Activated CD4-positive, alpha-beta T cell treated with anti-CD3 and anti-CD28 coated beads, Interleukin-2, amount 50 U/mL, for 16 hours (primary cell): Measurements from ENCODE around the gene CELF2.
A peak's percentile ranks its signal among the peaks of the same experiment; 100 is the strongest.

ENCODE experiments used
- DNase-seq: peaks from one replicate; pipeline ENCODE4 v3.0.0-alpha.2; 2020

The CELF2 gene

DNA sequence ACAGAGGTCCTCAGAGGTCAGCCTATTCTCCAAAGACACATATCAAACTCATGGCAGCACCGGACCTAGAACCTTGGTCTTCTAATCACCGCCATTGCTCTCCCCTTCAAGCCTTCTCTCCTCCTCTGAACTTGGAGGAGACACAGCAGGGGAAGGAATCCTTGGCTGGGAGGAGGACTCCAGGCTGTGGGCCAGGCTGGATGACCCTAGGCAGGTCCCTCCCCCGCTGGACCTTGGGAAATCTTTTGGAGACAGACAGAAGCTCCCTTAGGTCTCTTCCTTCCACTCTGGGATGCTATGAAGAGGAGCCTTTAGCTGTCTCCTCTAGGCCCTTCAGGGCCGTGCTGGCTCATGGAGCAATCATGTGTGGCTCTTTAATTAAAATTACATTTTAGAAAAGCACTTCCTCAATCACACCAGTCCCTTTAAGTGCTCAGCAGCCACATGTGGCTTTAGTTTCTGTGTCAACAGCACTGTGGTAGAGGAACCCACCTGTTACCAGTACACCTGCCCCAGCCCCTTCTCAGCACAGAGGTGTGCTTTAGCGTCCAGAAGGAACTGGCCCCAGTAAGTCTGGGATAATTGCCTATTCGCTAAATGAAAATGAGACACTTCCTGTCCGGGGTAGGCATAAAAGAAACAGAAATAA lies 238.2 kb downstream of the CELF2 start:
- no peak for DNase-seq

DNA sequence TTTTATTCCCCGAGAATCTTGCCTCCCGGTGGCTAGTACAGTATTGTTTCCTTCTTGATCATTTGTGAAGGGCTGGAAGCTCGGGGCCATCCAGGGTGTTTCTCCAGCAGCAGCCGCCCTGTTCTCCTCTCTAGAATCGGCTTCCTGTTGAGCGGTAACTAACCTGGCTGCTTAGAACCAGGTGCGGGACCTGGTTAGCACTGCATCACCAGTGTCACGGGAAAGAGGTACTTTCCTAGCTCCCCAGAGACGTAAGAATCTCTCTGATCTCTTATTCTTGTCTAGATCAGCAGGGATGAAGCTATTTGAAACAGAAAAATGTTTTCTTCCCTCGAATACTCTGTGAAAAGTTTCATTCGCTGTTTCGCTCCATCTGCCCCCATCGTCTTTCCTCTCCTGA lies 239.2 kb downstream of the CELF2 start:
- no peak for DNase-seq

DNA sequence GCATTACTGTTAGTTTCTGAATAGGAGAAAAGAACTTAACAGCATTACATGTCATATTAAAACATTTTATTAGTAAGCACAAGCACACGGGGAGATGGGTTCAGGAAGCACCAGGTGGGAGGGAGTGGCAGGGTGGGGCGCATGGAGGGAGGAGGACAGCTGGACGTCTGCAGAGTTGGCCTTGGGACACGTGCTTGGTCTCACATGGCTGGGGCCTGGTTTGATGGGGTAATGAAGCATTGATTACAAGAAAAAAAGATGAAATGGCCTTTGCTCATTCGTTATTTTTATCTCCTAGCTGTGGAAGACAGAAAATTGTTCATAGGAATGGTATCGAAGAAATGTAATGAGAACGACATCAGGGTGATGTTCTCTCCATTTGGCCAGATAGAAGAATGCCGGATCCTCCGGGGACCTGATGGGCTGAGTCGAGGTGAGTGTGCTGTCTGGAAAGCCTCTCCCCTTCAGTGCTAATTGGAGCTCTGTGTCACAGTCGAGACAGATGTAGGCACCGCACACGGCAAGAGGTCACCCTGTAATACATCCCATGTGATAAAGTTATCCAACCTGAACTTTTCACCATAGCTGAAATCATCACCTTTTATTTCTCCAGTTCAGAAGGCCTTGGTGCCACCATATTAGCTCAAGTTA lies 239.9 kb downstream of the CELF2 start:
- no peak for DNase-seq

DNA sequence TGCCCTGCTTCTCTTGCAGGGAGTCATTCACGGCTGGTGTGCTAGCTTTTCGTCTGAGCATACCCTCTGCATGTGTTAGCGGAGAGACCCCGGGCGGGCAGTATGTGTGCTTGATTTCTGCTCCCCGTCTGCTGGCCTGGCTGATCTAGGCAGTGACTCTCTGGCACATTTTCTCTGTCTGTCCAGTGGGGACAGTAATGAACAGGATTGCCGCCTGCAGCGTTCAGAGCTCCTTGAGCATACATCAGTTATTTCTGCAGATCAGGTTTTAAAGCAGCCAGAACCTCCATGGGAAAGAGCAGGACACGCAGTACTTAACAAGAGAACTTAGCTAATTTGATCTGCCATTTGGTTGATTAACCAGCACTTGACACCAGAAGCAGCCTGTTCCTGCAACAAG lies 242.5 kb downstream of the CELF2 start:
- no peak for DNase-seq

DNA sequence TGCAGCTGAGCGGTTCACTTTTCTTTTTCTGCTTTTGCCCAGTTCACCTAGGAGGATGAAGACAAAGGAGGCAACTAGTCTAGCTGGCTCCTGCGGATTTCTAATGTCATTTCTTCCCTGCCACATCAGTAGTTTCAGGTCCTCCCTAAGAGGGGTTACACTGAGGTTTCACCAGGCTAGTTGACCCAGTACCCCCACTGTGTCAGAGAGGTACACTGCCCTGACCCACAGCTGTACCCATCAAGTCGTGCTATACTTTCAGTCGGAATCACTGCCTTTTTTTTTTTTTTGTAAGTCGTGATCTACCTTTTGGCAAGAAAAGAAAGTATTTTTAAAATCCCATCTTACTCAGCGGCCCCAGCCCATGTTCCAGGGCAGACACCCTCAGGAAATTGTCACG lies 243.5 kb downstream of the CELF2 start:
- no peak for DNase-seq

DNA sequence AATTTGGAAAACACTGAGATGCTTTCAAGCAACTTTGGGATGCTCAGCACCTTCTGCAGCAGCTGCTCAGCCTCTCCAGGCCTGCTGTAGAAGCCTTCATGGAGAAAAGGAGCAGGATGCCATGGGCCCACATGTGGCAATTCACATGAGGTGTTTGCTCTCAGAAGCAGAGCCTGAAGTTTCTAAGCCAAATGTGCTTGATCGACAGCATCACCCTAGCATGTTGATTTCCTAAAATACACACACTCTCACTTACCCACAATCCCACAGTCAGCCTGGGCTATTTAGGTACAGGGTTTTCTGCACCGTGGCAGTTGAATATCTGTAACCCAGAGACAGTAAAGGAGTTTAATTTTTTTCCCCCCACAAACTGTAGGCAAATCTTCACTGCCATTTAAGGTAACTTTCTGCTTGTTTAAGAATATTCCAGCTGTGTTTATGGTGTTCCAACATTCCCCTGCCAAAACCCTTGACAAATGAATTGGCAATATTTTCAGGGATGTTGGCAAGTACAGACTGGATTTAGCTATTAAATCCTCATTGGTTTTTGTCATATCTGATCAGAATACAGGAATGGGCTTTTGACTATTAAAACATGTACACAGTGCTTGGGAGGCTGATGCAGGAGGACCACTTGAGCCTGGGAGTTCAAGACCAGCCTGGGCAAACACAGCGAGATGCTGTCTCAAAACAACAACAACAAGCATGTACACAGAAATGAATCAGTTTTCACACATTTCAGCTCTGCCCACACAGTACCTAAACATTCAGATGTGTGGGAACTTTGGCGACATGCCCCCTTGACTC lies 244.2 kb downstream of the CELF2 start:
- DNase-seq: no peak

DNA sequence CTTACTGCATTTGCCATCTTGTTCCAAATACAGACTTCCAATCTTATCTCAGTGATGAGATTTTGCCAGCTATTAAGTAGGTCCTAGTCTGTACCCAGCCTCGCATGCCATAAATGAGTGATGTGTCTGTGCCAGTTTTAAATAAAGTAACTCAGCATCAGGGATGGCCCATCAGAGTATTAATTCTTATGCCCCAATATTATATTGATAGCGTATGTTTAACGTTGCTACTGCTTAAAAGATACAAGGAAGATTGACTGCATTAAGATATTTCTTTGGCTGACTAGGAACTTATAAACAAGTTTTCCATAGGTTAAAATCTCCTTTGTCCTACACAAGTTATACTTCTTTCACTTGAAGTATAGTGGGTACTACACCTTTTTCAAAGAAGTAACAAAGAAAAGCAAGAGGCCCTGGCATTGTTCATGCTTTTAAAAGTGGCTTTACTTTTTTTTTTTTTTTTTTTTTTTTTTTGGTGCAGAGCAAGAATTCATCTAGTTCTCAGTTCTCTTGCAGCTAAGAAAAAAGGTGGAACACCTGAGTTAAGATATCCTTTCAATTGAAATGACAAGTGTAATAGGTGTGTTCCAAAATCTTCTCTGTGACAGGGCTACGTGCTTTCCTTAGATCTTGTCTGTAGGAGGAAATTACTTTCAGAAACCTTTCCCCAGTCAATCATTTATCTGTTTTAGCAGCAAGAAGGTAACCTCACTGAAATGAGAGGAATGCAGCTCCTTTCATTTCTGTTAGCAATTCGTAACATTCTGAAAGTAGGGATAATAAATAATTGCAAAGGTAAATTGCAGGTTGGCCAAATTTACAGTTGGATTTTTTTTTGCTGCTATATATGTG lies 245.0 kb downstream of the CELF2 start:
- no peak for DNase-seq

DNA sequence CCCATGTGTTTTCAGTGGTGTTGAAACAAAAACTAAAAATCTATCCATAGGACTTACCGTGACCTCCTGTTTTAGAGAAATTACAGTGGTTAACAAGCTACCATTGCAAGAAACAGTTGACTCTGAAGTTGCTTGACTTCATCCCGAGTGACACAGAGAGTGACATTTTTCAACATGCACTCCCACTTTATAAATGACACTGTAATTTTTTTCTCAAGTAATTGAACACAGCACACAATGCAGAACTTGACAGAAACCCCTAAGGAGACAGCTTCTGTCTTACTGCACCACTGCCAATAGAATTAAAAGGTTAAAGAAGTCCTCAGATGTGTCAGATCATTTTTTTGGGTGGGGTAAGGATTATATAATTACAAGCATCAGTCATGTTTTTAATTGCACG lies 246.1 kb downstream of the CELF2 start:
- no peak for DNase-seq

DNA sequence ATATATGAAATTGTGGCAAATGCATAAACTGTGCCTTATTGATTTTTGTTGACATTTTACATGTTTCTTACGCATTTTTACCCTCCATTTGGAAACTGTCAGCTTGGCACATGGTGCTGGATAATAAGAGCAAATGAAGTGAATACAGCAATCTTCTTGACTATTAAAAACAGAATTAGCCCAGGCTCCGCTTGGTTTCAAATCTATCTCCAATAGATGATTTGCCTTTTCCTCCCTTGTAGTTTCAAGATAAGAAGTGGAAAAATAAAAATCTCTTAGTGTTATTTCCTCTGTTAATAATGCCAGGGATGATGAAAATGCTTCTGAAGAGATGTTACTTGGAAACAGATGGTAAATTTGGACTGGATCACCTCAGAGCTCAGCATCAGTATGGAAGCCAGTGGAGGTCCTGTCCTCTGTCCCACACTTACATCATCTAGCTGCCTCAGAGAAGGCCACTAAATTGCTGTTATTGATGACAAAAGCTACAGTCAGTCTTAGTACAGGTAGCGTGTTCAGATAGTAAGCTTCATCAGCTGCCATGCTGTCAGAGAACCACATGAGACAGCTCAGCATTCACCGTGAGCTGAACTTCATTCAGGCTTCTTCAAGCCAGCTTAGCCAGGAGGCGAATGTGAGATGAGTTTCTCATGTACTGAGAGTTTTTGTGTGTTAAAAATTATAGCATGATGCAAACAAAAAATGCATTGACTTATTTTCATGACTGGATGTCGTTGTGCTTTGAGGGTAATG lies 246.8 kb downstream of the CELF2 start:
- DNase-seq: no peak

DNA sequence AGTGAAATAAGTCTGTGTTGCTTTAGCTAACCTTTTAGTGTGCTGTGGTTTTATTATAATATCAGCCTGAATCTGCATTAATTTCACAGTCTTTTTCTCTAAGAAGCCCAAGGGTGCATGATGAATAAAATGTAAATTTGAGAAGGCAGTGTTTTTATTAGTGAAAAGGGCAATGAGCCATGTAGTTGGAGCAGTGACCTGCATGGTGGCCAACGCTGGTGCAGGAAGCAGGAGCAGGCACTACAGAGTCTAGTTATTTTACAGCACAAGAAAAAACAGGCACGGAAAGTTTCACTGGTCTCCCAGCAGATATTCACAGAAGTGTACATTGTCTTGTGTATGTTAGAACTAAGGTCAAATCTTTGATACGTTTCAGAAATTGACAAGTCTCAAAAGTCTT lies 247.8 kb downstream of the CELF2 start:
- no peak for DNase-seq

DNA sequence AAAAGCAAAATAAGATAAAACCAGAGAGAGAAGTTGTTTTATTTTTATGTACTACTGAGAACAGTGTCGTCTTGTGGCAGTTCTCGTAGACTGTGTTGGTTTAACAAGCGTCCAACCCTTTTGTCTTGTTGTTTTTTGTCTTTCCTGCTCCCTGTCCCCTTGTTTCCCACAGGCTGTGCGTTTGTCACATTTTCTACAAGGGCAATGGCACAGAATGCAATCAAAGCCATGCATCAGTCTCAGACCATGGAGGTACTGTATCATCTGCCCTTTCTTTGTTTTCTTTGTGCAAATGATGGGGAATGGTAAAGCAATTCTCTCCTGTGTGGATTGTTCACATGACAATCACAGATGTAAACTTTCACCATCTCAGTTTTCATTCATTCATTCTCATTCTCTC lies 248.8 kb downstream of the CELF2 start:
- DNase-seq: no peak

DNA sequence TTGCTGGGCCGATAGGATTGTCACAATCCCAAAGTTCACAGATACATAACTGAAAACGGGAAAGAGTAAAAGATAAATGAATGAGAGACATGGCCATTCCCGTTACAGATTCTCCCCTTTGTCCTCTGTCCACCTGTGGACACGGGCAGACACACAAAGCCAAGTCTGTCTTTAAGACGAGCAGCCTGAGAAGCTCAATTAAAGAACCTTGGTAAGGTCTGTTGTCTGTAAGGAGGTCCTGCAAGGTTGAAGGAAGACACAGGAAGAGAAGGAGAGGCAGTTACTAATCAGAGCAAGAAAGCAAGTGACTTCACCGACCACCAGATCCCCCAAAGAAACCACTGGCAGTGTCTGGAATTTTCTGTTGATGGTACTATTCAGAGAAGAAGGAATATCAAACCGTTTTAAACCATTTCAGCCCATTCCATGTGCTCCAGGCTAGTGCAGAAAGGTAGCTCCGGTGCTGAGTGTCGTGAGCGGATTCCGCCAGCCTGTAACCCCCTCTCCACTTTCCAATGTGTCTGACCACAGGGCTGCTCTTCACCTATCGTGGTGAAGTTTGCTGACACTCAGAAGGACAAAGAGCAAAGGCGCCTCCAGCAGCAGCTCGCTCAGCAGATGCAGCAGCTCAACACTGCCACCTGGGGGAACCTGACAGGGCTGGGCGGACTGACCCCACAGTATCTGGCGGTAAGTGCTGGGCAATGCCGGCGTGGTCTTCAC lies 252.6 kb downstream of the CELF2 start:
- DNase-seq: peak; percentile 71

DNA sequence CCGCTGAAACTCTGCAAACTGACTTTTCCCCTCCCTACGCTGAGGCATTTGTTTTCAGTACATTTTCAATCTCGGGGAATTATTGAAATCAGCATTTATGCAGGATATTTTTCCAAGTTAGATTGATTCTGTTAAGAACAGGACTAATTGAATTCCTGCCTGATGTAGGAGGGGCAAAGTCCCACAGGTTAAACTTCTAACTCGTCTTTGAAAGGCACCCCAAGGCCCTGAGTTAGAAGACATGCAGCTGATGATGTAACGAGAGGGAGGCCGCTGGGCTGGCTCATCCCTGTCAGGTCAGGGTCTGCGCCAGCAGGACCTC lies 253.1 kb downstream of the CELF2 start:
- DNase-seq: no peak

DNA sequence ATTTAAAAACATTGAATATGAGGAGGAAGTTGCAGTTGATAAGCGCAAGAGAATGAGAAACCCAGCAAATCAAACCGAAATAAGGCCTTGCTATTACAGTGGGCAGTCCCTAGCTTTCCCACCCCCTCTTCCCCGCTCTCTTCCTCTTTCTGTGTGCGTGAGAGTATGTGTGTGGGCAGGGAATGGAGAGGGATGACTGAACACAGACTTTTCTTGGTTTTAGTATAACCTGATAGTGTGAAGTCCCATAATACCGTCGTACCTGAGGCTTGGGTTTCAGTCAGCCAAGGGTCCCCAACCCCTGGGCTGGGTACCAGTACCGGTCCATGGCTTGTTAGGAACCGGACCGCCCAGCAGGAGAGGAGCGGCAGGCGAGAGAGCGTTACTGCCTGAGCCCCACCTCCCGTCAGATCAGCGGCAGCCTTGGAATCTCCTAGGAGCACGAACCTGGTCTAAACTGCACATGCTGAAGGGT lies 255.3 kb downstream of the CELF2 start:
- DNase-seq: peak; percentile 71

DNA sequence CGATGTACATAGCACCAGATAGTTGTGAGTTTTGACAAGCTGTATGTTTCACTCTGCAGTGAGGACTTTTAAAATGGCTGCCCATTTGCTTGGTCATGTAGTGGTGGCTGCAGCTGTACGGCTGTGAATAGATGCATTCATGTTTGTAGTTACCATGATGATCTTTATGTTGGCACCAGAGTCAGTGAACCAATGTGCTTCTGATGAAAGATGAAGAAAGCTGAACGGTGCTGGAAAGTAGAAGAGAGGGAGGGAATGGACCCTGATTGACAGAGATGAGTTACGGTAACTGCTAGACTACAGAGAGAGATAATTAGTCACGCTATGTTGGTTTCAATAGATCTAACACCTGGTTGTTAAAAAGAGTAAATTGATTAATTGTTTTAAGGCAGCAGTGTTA lies 256.8 kb downstream of the CELF2 start:
- no peak for DNase-seq

DNA sequence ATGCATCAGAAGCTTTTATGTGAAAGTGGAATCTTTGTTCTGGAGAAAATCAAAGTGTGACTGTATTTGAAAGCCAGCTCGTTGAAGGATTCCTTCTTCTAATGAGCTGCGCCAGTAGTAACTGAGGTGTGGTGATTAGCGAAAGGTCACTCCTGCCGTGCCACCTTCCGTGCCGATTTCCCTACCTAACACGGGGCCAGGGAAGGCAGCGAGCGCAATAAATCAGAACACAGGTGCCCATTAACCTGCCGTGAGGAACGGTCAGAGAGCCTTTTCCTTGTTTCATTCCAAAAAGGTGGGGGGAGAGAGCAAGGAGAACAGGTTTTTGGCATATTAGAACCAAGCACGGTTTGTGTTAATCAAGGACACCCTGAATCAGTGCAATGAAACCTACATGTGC lies 258.0 kb downstream of the CELF2 start:
- DNase-seq: no peak

DNA sequence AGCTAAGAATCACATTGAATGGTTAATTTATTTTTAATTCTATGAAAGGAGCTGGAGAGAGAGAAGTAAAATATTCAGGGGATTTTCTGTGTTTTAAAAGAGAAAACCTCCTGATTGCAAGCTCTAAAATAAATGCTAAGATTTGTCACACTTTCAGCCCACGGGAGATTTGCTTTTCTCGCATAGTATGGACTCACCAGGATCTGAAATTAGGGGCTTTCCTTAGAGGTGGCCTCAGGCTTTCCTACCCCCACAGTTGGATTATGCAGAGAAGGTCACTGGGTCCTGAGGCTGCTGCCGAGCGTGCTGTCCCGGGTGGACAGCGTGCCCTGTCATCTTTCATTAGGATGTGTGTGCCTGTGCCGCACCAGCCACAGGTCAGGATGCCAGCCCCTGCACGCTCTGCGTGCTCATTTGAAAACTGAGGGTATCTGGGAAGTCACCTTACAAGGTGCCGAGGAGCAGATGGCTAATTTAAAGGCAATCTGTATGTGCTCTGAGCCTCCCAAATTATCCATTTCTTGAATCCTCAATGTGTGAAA lies 258.8 kb downstream of the CELF2 start:
- DNase-seq: no peak

DNA sequence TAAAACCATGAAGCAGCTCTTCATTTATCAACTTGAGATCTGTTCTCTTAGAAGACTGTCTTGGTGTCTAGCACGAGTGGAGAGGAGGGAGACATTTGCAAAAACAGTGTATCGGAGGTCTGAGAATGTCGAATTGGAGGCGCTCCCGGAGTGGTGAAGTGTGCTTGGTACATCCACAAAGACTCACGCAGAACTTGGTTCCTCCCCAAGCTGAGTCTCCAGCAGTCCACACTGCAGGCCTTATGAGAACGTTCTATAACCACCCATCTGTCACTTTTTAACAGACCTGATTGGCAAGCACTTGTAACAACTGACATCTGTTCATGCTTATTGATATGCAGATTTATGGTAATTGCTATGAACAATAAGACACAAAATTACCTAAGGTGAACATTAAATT lies 261.6 kb downstream of the CELF2 start:
- DNase-seq: no peak

DNA sequence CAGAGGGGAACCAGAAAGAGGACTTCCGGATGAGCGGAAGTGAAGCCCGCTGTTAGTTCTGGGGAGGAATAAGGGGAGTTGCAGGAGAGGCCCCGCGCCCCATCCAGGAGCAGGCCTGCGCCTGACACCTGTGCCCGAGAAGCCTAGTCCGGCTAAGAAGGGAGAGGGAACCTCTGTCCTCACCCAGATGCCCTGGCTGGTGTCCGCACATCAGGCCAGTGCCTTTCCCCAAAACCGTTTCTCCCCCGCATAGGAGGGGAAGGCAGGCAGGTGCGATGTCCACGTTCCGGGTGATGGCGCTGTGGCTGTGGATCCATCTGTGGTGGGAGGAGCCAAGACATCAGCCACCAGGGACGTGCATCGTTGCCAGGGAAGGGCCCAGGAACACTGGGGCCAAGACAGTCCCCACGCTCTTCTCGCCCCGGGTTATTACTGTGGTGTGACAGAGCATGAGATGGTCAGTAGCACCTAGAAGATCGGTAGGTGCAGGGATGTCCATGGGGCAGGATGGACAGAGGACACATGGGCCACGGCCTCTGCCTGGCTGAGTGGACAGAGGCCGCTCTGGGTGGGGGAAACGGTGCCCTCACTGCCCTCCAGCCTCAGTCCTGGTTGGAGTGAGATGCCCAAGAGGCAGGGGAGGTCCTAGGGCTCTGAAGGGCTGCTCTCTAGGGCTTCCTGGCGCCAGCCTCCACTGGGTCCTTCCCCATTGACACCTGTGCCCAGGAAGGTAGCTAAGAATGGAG lies 262.7 kb downstream of the CELF2 start:
- DNase-seq: no peak

DNA sequence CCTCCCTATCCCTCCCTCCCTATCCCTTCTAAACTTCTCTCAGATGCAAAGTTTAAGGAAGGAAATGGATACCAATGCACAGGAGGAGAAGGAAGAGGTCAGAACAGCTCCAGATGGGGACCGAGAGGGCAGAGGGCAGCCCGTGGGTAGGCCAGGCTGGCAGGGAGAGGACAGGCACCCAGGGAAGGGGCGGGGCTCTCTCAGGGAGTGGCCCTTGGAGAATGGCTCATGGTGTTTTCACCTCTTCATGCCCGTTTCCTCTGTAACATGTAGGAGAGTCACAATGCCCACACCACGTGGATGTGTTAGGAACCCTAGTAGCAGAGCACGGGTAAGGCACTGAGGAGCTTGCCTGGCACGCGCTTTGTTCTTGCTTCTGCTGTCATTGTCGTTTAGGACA lies 264.5 kb downstream of the CELF2 start:
- DNase-seq: no peak

DNA sequence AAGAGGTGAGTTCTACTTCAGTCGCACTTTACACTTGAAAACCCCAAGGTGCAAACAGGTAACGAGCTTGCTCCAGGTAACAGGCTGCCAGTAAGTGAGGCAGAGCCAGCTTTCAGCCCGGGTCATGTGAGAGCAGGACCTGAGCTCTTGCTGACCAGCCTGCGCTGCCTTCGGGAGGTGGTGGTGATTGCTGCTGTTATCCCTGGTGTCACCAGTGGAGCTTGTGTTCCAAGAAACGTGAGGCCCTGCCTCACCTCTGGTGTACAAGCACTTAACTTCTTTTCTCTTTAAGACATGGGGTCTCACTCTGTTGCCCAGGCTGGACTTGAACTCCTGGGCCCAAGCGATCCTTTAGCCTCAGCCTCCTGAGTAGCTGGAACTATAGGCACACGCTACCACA lies 265.0 kb downstream of the CELF2 start:
- no peak for DNase-seq
